Measurements from ENCODE around the gene COL24A1.

GRCh38 chr1:85836736-85837135 is 319.8 kb downstream of the COL24A1 start:
- no peak for TF ChIP-seq POLR2A (IDR thresholded peaks at IDR 0.05)
- no peak for TF ChIP-seq POLR2AphosphoS5 (IDR thresholded peaks at IDR 0.05)
- TF ChIP-seq CTCF (IDR thresholded peaks at IDR 0.05): no peak

Measured in breast epithelium (tissue), 3 donors.